Measurements from ENCODE around the gene RASAL1. TPM values are rescaled to one million over a fixed set of nuclear protein-coding genes. Genes with fewer than 3 reads are reported as not detected.
"Not testable (repeated sequence)": the region's sequence is repeated elsewhere in the genome, so short reads cannot be mapped to it uniquely, and the experiment has no call there.

RASAL1 gene
- total and polyA plus RNA-seq, 9 donors, result 0.05 to 5.1 (median 1.1) TPM; not detected in 2

DNA sequence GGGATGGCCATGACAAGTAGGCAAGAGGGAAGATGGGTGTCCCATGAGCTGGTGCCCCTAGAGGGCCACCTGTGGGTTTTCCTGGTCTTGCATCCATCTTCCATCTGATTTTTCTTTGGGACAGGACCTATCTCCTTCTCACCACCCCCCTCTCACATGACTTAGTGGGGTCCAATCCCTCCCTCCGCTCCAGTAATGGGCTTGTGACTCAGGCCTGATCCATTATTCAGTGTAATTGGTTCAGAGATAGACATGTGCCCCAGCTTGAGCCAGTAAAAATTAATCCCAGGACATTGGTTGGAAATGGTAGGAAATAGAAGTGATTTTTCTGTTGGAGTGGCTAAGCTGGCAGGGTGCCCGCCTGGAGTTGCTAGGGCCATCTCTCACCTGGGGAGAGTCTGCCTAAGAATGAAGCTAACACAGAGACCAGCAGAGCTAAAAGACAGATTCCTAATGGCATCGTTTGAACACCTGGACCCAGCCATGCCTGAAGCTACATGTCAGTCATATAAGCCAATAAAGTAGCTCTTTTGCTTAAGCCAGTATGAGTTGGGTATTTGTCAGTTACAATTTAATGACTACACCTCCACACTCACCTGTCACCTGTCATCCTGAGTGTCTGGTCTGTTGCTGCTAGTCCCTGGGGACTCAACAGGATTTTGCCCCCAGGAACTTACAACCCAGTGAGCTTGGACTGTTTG lies 14.7 kb downstream of the RASAL1 start:
- Histone ChIP-seq H3K4me3 (no peak overlapping the region), H3K27ac (no peak overlapping the region), H3K27me3 (no peaks in the 10 kb centered on the region), H3K4me1 (ENCODE audit: insufficient read depth) (no peaks in the 10 kb centered on the region), H3K9me3 (peaks cover 0 to 3% of the 10 kb centered on the region in 2 donors), H3K36me3 (no peaks in the 10 kb centered on the region)
- DNase-seq, result no peak
- intact Hi-C loops (cut with DNase I), result no loop called here
- TF ChIP-seq, protein P1, sequence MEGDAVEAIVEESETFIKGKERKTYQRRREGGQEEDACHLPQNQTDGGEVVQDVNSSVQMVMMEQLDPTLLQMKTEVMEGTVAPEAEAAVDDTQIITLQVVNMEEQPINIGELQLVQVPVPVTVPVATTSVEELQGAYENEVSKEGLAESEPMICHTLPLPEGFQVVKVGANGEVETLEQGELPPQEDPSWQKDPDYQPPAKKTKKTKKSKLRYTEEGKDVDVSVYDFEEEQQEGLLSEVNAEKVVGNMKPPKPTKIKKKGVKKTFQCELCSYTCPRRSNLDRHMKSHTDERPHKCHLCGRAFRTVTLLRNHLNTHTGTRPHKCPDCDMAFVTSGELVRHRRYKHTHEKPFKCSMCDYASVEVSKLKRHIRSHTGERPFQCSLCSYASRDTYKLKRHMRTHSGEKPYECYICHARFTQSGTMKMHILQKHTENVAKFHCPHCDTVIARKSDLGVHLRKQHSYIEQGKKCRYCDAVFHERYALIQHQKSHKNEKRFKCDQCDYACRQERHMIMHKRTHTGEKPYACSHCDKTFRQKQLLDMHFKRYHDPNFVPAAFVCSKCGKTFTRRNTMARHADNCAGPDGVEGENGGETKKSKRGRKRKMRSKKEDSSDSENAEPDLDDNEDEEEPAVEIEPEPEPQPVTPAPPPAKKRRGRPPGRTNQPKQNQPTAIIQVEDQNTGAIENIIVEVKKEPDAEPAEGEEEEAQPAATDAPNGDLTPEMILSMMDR (IDR thresholded peaks at IDR 0.05), result no peak
- TF ChIP-seq EP300 (IDR thresholded peaks at IDR 0.05) (no peak), POLR2A (IDR thresholded peaks at IDR 0.05) (no peak)
- WGBS, 3 donors, result 55 to 84% (median 74%) methylated on average over 3 of the region's 3 CpGs

DNA sequence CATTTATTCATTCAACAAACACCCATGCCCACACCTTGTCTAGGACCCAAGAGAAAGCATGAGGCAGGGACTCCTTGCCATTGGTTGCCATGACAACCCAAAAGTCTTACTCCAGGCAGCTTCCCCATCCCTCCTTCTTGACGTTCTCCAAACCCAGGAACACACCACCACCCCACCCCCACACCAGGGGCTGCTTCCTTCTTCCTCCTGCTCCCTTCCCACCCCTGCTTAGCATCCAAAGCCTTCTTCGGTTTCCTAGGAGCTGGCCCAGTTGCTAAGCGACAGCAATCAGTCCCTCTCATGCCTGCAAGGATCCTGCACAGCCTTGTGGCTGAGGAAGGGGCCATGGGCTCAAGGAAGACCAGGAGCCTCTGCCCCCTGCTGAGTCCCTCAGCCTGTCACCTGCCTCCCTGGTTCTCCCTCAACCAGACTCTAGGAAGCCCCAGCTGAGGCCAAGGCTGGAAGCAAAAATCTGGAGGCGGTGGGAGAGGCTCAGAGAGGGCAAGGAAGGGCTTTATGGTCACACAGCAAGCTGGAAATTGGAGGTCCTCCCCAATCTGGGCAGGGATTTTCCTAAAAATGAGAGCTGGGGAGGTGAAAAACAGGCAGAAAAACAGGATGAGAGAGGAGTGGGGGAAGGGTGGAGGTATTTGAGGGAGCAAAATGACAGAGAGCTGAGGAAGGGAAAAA lies 15.4 kb downstream of the RASAL1 start:
- 27 to 34% (median 32%) methylated on average over 4 of the region's 4 CpGs for WGBS, 3 donors
- Histone ChIP-seq H3K4me1 (ENCODE audit: insufficient read depth) (no peaks in the 10 kb centered on the region), H3K27me3 (no peaks in the 10 kb centered on the region), H3K36me3 (no peaks in the 10 kb centered on the region), H3K4me3 (no peak overlapping the region), H3K9me3 (peaks cover 0 to 3% of the 10 kb centered on the region in 2 donors), H3K27ac (no peak overlapping the region)
- DNase-seq, result no peak
- no peak for TF ChIP-seq EP300 (IDR thresholded peaks at IDR 0.05)
- TF ChIP-seq, protein P1 (IDR thresholded peaks at IDR 0.05), result no peak
- no peak for TF ChIP-seq POLR2A (IDR thresholded peaks at IDR 0.05)
- intact Hi-C loops (cut with DNase I), result no loop called here

- Histone ChIP-seq H3K4me1 (ENCODE audit: insufficient read depth) (no peaks in the 10 kb centered on the region), H3K9me3 (peaks cover 0 to 3% of the 10 kb centered on the region in 2 donors), H3K36me3 (no peaks in the 10 kb centered on the region), H3K27ac (no peak overlapping the region), H3K4me3 (no peak overlapping the region), H3K27me3 (no peaks in the 10 kb centered on the region)
- intact Hi-C loops (cut with DNase I), result no loop called here
- DNase-seq, result no peak
- TF ChIP-seq EP300 (IDR thresholded peaks at IDR 0.05) (no peak), POLR2A (IDR thresholded peaks at IDR 0.05) (no peak)
- TF ChIP-seq, protein P1 (IDR thresholded peaks at IDR 0.05), result no peak
- 91 to 98% (median 94%) methylated on average over 1 of the region's 1 CpG for WGBS, 3 donors
Observed at GRCh38 chr12:113118142-113118541, 17.4 kb downstream of the RASAL1 start.

- H3K9me3 ChIP-seq; DNase-seq; intact Hi-C loops (cut with DNase I); H3K27ac ChIP-seq; H3K4me1 ChIP-seq (ENCODE audit: insufficient read depth); H3K27me3 ChIP-seq; H3K4me3 ChIP-seq; H3K36me3 ChIP-seq: not testable (repeated sequence)
- 67 to 77% (median 74%) methylated on average over 8 of the region's 8 CpGs for WGBS, 3 donors
Observed at GRCh38 chr12:113117684-113118083, 17.9 kb downstream of the RASAL1 start.

DNA sequence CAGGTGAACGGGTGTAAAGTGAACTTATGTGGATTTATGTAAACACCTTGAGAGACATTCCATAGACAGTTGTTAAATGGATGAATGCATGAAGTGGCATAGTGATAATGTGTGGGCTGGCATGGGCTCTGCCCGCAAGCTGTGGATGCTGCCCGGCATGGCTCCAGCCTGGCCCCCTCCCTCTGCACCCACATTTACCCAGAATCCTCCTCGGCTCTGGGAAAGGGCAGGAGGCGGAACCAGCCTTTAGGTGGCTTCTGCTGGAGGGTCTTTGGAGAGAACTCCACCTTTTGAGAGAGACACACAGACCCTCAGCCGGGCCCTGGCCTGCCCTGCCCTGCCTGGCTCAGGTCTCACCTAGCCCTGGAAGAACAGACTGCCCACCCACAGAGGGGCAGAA lies 18.7 kb downstream of the RASAL1 start:
- Histone ChIP-seq H3K9me3 (peaks cover 0 to 3% of the 10 kb centered on the region in 2 donors), H3K27ac (no peak overlapping the region), H3K4me3 (no peak overlapping the region), H3K27me3 (no peaks in the 10 kb centered on the region), H3K36me3 (no peaks in the 10 kb centered on the region), H3K4me1 (ENCODE audit: insufficient read depth) (no peaks in the 10 kb centered on the region)
- TF ChIP-seq, protein P1 (IDR thresholded peaks at IDR 0.05), result no peak
- TF ChIP-seq POLR2A (IDR thresholded peaks at IDR 0.05) (no peak), EP300 (IDR thresholded peaks at IDR 0.05) (no peak)
- intact Hi-C loops (cut with DNase I), result no loop called here
- DNase-seq, result no peak
- WGBS, 3 donors, result 46 to 56% (median 54%) methylated on average over 6 of the region's 6 CpGs
